ENCODE results near the gene TMEM272.

TMEM272 gene

GRCh38 chr13:51844862-51845573, at the start of gene TMEM272:
Gene TMEM272 (minus strand): TSS chr13:51845177. CDS start chr13:51838530, 6,647 bp downstream.
- TF ChIP-seq EZH2 (IDR thresholded peaks at IDR 0.05; ENCODE audit: borderline replicate concordance, low read depth, low read length, severe bottlenecking), result no peak
- peak; percentile 77 for TF ChIP-seq CTCF (IDR thresholded peaks at IDR 0.05; ENCODE audit: borderline replicate concordance, extremely low read depth, low read length, poor library complexity, severe bottlenecking)
- H3K79me2 ChIP-seq (ENCODE audit: insufficient read depth, low read length), result no peaks in the 10 kb centered on the region
- peak; percentile 77 for ATAC-seq (ENCODE audit: insufficient read depth, low read depth)
- no peaks in the 10 kb centered on the region for H3K36me3 ChIP-seq (ENCODE audit: insufficient read depth, low read length)
- H3K4me1 ChIP-seq (ENCODE audit: insufficient read depth, low read length), result peaks cover 5% of the 10 kb centered on the region
- no peak within 1 kb of the TSS for H3K4me3 ChIP-seq (ENCODE audit: low read depth in 1 of 2, low read length in 2 of 2)
- peak within 1 kb of the TSS; percentile 80 for H2AFZ ChIP-seq (ENCODE audit: low read depth, low read length)
- H3K4me2 ChIP-seq (ENCODE audit: insufficient read depth, low read length), result peak within 1 kb of the TSS; percentile 24; the same call in 1 of the 2 replicates
- no peak within 1 kb of the TSS for H3K27ac ChIP-seq (ENCODE audit: low read length)
- no peaks in the 10 kb centered on the region for H3K9me3 ChIP-seq (ENCODE audit: insufficient read depth, low read length, severe bottlenecking)
- H4K20me1 ChIP-seq (ENCODE audit: insufficient read depth, low read length), result no peaks in the 10 kb centered on the region
- no peak within 1 kb of the TSS for H3K9ac ChIP-seq (ENCODE audit: low read depth, low read length)
- peaks cover 4% of the 10 kb centered on the region for H3K27me3 ChIP-seq (ENCODE audit: insufficient read depth, low read length, poor library complexity)
- peak; percentile 53 for DNase-seq

- Histone ChIP-seq H3K36me3 (ENCODE audit: insufficient read depth, low read length) (no peaks in the 10 kb centered on the region), H4K20me1 (ENCODE audit: insufficient read depth, low read length) (no peaks in the 10 kb centered on the region), H3K27me3 (ENCODE audit: insufficient read depth, low read length, poor library complexity) (peaks cover 9% of the 10 kb centered on the region), H2AFZ (ENCODE audit: low read depth, low read length) (no peak overlapping the region), H3K4me1 (ENCODE audit: insufficient read depth, low read length) (no peaks in the 10 kb centered on the region), H3K9ac (ENCODE audit: low read depth, low read length) (no peak overlapping the region), H3K79me2 (ENCODE audit: insufficient read depth, low read length) (no peaks in the 10 kb centered on the region), H3K4me2 (ENCODE audit: insufficient read depth, low read length) (no peak overlapping the region), H3K4me3 (ENCODE audit: low read depth in 1 of 2, low read length in 2 of 2) (no peak overlapping the region), H3K9me3 (ENCODE audit: insufficient read depth, low read length, severe bottlenecking) (no peaks in the 10 kb centered on the region), H3K27ac (ENCODE audit: low read length) (no peak overlapping the region)
- DNase-seq (no peak), ATAC-seq (ENCODE audit: insufficient read depth, low read depth) (no peak)
- no peak for TF ChIP-seq EZH2 (IDR thresholded peaks at IDR 0.05; ENCODE audit: borderline replicate concordance, low read depth, low read length, severe bottlenecking)
- TF ChIP-seq CTCF (IDR thresholded peaks at IDR 0.05; ENCODE audit: borderline replicate concordance, extremely low read depth, low read length, poor library complexity, severe bottlenecking), result no peak
Observed at GRCh38 chr13:51894239-51894638, 49.3 kb upstream of the TMEM272 start.

- Histone ChIP-seq H3K9me3 (ENCODE audit: insufficient read depth, low read length, severe bottlenecking) (no peaks in the 10 kb centered on the region), H3K36me3 (ENCODE audit: insufficient read depth, low read length) (no peaks in the 10 kb centered on the region), H4K20me1 (ENCODE audit: insufficient read depth, low read length) (no peaks in the 10 kb centered on the region), H3K4me3 (ENCODE audit: low read depth in 1 of 2, low read length in 2 of 2) (no peak overlapping the region), H2AFZ (ENCODE audit: low read depth, low read length) (no peak overlapping the region), H3K27me3 (ENCODE audit: insufficient read depth, low read length, poor library complexity) (peaks cover 6% of the 10 kb centered on the region), H3K4me2 (ENCODE audit: insufficient read depth, low read length) (no peak overlapping the region), H3K4me1 (ENCODE audit: insufficient read depth, low read length) (no peaks in the 10 kb centered on the region), H3K9ac (ENCODE audit: low read depth, low read length) (no peak overlapping the region), H3K79me2 (ENCODE audit: insufficient read depth, low read length) (no peaks in the 10 kb centered on the region), H3K27ac (ENCODE audit: low read length) (no peak overlapping the region)
- DNase-seq, result no peak
- TF ChIP-seq EZH2 (IDR thresholded peaks at IDR 0.05; ENCODE audit: borderline replicate concordance, low read depth, low read length, severe bottlenecking), result no peak
- TF ChIP-seq CTCF (IDR thresholded peaks at IDR 0.05; ENCODE audit: borderline replicate concordance, extremely low read depth, low read length, poor library complexity, severe bottlenecking), result no peak
- no peak for ATAC-seq (ENCODE audit: insufficient read depth, low read depth)
Observed at GRCh38 chr13:51892657-51893056, 47.7 kb upstream of the TMEM272 start.
